Kidney epithelial cell (primary cell): ENCODE measurements around the gene DOCK3. TPM values are rescaled to one million over a fixed set of nuclear protein-coding genes. Genes with fewer than 3 reads are reported as not detected.
"Not testable (repeated sequence)": the region's sequence is repeated elsewhere in the genome, so short reads cannot be mapped to it uniquely, and the experiment has no call there.

Experiments used
- DNase-seq: peaks from one replicate; pipeline ENCODE4 v3.0.0-alpha.2; 2010; ENCODE audit warnings: low read depth
- H3K27me3 ChIP-seq: 2 replicates; pipeline ENCODE4 v1.6.0; 2011; ENCODE audit warnings: low read length; ENCODE audit not compliant: control insufficient read depth, insufficient read depth
- H3K36me3 ChIP-seq: 2 replicates; pipeline ENCODE4 v1.5.1; 2011; ENCODE audit warnings: low read length; ENCODE audit not compliant: control insufficient read depth, insufficient read depth
- H3K4me3 ChIP-seq: 2 replicates; pipeline ENCODE4 v1.5.1; 2011; ENCODE audit warnings: low read depth, mild to moderate bottlenecking, control low read depth, low read length
- total RNA-seq: library from RNA; depleted of rRNA; stranded (reverse); fragments of >200 nt; gene quantifications from 2 replicates; pipeline ENCODE4 v1.2.3, GENCODE V29; 2015
- TF ChIP-seq, protein P1 (sequence below): IDR thresholded peaks from 2 replicates; pipeline ENCODE4 v1.5.1; 2011; ENCODE audit warnings: mild to moderate bottlenecking, moderate library complexity, low read length, control low read depth, inconsistent platforms; ENCODE audit not compliant: insufficient read depth, poor library complexity, severe bottlenecking

DOCK3 gene
- total RNA-seq, 1 donor from 2014 or later, result 1.7 TPM

DNA sequence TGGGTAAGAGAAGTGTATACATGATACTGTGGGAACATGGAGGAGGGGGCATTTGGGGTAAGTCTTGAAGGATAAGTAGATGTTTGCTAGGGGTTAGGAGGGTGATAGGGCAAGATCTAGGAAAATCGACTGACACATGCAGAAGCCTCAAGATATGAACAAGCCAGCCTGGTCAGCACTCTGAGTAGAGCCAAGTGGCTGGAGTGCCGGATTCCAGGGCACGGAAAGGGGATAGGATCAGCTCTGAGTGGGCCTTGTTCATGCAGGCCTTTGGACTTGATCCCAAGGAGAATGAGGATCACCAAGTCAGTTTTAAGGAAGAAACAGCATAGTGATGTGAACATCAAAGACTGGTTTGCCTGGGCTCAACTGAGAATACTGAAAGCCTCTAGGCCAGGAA, 686.1 kb downstream of the DOCK3 start:
- TF ChIP-seq, protein P1, sequence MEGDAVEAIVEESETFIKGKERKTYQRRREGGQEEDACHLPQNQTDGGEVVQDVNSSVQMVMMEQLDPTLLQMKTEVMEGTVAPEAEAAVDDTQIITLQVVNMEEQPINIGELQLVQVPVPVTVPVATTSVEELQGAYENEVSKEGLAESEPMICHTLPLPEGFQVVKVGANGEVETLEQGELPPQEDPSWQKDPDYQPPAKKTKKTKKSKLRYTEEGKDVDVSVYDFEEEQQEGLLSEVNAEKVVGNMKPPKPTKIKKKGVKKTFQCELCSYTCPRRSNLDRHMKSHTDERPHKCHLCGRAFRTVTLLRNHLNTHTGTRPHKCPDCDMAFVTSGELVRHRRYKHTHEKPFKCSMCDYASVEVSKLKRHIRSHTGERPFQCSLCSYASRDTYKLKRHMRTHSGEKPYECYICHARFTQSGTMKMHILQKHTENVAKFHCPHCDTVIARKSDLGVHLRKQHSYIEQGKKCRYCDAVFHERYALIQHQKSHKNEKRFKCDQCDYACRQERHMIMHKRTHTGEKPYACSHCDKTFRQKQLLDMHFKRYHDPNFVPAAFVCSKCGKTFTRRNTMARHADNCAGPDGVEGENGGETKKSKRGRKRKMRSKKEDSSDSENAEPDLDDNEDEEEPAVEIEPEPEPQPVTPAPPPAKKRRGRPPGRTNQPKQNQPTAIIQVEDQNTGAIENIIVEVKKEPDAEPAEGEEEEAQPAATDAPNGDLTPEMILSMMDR, result no peak
- Histone ChIP-seq H3K36me3 (no peaks in the 10 kb centered on the region), H3K4me3 (no peak overlapping the region), H3K27me3 (no peaks in the 10 kb centered on the region)
- no peak for DNase-seq

DNA sequence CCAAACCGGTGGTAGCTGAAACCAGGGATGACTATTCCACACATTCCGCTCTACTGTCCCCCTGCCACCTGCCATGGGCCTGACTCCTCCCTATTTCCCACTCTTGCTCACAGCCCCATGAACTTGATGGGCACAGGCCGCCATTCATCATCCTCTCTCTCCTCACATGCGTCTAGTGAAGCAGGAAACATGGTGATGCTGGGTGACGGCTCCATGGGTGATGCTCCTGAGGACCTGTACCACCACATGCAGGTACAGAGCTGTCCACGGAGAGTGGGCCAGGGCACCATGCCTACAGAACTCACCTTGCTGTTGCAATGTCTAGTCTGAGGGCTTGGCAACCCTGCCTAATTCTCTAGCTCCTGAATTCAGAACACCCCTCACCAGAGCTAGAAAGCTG, 687.0 kb downstream of the DOCK3 start:
- no peaks in the 10 kb centered on the region for H3K36me3 ChIP-seq
- H3K4me3 ChIP-seq, result no peak overlapping the region
- DNase-seq, result no peak

DNA sequence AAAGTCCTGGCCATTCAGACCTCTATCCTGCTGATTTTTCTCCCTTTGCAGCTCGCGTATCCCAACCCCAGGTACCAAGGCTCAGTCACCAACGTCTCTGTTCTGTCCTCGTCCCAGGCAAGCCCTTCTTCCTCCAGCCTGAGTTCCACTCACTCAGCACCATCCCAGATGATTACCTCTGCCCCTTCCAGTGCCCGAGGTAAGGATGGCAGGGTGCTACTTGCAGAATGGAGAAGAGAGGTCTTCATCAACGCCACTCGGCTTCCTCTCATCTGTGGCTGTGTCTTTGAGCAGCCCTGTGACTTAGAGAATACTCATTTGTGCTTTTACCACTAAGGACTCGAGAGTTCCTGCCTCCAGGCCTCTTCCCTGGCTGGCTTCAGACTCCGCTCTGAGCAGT, 687.7 kb downstream of the DOCK3 start:
- TF ChIP-seq, protein P1, result no peak
- H3K27me3 ChIP-seq, result no peaks in the 10 kb centered on the region
- H3K36me3 ChIP-seq, result no peaks in the 10 kb centered on the region
- DNase-seq, result no peak
- no peak overlapping the region for H3K4me3 ChIP-seq

More for the DNA sequence above, 687.0 kb downstream of the DOCK3 start:
- TF ChIP-seq, protein P1, result no peak
- H3K27me3 ChIP-seq, result no peaks in the 10 kb centered on the region

DNA sequence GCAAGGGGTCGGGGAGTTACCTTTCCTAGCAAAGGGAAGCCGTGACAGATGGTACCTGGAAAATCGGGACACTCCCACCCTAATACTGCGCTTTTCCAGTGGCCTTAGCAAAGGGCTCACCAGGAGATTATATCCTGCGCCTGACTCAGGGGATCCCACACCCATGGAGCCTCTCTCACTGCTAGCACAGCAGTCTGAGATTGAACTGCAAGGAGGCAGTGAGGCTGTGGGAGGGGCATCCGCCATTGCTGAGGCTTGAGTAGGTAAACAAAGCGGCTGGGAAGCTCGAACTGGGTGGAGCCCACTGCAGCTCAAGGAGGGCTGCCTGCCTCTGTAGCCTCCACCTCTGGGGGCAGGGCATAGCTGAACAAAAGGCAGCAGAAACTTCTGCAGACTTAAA, 693.5 kb downstream of the DOCK3 start:
- not testable (repeated sequence) for DNase-seq, H3K27me3 ChIP-seq, H3K4me3 ChIP-seq, H3K36me3 ChIP-seq

DNA sequence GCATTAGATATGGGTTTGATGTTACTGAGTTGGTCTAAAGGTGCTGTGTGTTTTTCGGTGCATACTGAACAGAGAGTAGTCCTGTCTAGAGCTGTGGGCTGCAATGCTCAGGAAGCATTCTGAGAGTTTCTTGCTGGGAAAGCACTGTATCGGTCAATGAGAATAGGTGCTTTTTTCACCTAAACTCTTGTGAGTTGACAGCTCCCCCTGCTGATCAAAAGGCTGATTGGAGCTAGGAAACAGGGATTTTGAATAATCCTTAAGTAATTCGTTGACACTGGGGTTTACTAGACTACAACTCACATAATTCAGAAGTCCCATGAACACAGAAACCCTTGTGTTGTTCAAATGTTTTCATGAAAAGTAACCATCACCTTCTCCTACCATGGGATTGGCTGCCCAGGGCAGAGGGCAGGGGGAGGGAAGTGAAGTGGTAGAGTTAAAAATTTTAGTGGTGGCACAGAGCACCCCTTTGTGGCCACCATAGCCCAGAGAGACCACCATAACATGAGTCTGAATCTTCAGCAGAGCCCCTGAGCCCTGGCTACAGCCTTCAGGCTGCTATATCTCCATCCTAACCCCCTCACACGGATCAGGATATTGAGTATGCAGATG, 697.3 kb downstream of the DOCK3 start:
- H3K27me3 ChIP-seq, result no peaks in the 10 kb centered on the region
- H3K36me3 ChIP-seq, result no peaks in the 10 kb centered on the region
- TF ChIP-seq, protein P1, result peak; percentile 74
- peak; percentile 29 for DNase-seq
- H3K4me3 ChIP-seq, result no peak overlapping the region

DNA sequence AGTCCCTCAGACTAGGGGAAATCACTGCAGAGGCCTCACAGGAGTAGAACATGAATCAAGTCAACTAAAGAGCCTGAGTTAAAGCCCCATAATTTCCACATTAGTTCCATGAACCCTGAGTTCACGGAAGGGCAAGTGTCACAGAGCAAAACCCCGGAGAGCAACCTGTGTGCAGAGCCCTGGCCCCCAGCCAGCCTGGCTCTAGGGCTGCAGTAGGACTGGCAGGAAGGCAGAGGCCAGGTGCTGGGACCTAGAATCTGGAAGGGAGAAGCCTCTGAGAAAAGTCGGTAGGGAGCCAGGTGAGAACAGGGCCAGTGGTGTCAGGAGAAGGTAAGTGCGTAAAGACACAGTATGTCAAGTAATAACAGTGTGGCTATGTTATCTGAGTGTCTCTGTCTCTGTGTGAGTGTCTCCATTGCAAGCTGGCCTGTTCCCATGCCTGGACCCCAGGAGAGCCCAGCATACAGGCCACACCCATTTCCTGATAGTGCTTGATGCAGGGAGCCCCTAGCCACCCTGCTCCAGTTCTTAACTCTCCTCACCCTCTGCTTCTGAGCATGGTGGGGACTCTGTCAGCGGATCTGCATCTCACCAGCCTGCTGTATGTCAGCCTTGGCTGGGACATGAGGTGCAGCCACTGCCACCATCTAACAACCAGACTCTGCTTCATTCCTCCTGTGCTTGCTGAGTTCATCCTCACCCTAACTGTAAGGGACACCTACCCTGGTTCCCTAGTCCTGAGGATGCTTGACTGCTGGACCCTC, 699.1 kb downstream of the DOCK3 start:
- TF ChIP-seq, protein P1, result no peak
- no peaks in the 10 kb centered on the region for H3K36me3 ChIP-seq
- DNase-seq, result no peak
- no peak overlapping the region for H3K4me3 ChIP-seq
- no peaks in the 10 kb centered on the region for H3K27me3 ChIP-seq
